DND-41 (cell line): ENCODE data around the gene MAML3.

ENCODE experiments used
- EZH2 ChIP-seq: IDR thresholded peaks from 3 replicates; pipeline ENCODE4 v1.6.1; 2012; ENCODE audit warnings: borderline replicate concordance, low read depth, mild to moderate bottlenecking, moderate library complexity, low read length, inconsistent platforms; ENCODE audit not compliant: severe bottlenecking
- TF ChIP-seq, protein P1 (sequence below): IDR thresholded peaks from 2 replicates; pipeline ENCODE4 v1.5.1; 2012; ENCODE audit warnings: borderline replicate concordance, low read length, moderate library complexity, mild to moderate bottlenecking; ENCODE audit not compliant: poor library complexity, severe bottlenecking; ENCODE audit errors: extremely low read depth

DNA sequence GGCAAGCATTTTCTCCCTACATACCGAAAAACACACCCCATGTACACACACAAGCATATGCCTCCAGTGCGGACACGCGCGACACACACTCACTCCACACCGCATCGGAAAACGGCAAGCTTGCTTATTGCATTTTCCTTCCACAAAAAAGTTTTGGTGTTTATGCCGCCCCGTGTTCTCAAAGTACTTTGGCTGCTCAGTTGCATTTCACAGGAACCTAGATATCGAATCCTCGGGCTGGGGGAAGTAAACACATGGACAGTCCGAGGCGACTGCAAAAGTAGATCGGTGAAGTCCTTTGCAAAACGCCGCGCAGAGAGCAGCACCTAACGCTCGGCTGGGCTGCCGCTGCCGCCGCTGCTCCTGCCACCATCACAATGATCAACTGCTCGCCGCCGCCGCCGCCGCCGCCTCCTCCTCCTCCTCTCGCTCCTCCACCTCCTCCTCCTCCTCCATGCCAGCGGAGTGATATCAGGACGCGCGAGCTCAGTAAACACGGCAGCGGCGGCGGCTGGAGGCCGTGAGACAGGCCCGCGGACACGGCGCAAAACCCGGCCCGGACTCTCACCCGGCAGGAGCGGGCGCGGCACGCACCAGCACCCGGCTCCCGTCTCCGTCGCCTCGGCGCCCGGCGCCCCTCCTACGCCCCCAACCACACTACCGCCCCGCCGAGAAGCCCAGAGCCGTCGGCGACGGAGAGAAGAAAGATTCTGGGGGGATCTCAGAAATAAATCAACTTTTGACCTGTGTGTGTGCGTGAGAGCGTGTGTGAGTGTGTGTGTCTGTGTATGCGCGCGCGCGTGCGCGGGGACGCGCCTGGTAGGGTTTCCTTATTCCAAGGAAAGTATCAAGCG, at the start of gene MAML3:
- TF ChIP-seq, protein P1, sequence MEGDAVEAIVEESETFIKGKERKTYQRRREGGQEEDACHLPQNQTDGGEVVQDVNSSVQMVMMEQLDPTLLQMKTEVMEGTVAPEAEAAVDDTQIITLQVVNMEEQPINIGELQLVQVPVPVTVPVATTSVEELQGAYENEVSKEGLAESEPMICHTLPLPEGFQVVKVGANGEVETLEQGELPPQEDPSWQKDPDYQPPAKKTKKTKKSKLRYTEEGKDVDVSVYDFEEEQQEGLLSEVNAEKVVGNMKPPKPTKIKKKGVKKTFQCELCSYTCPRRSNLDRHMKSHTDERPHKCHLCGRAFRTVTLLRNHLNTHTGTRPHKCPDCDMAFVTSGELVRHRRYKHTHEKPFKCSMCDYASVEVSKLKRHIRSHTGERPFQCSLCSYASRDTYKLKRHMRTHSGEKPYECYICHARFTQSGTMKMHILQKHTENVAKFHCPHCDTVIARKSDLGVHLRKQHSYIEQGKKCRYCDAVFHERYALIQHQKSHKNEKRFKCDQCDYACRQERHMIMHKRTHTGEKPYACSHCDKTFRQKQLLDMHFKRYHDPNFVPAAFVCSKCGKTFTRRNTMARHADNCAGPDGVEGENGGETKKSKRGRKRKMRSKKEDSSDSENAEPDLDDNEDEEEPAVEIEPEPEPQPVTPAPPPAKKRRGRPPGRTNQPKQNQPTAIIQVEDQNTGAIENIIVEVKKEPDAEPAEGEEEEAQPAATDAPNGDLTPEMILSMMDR: no peak
- TF ChIP-seq EZH2: no peak
